ENCODE data around the gene CHCHD4.
"Not testable (repeated sequence)": the region's sequence is repeated elsewhere in the genome, so short reads cannot be mapped to it uniquely, and the experiment has no call there.

Gene CHCHD4

GRCh38 chr3:14134291-14134690 is 9.6 kb upstream of the CHCHD4 start:
- DNase-seq = no peak

- DNase-seq = no peak
These were observed 9.2 kb upstream of the CHCHD4 start for GRCh38 chr3:14133876-14134275.

GRCh38 chr3:14133188-14133800 is 8.6 kb upstream of the CHCHD4 start:
- DNase-seq = no peak

GRCh38 chr3:14132689-14133088 is 8.0 kb upstream of the CHCHD4 start:
- no peak for DNase-seq

- DNase-seq = no peak
These were observed 7.5 kb upstream of the CHCHD4 start for GRCh38 chr3:14132120-14132519.

GRCh38 chr3:14131134-14131533 is 6.5 kb upstream of the CHCHD4 start:
- DNase-seq = no peak

GRCh38 chr3:14130707-14131106 is 6.0 kb upstream of the CHCHD4 start:
- no peak for DNase-seq

- DNase-seq = no peak
These were observed 5.6 kb upstream of the CHCHD4 start for GRCh38 chr3:14130230-14130629.

- no peak for DNase-seq
These were observed 4.6 kb upstream of the CHCHD4 start for GRCh38 chr3:14129296-14129695.

- DNase-seq = no peak
These were observed 4.1 kb upstream of the CHCHD4 start for GRCh38 chr3:14128724-14129123.

GRCh38 chr3:14127516-14128161 is 3.0 kb upstream of the CHCHD4 start:
- DNase-seq = no peak

GRCh38 chr3:14126887-14127505 is 2.3 kb upstream of the CHCHD4 start:
- DNase-seq = no peak

- DNase-seq = peak; percentile 13 to 54 (median 35)
These were observed 1.6 kb upstream of the CHCHD4 start for GRCh38 chr3:14126017-14126886.

- DNase-seq = peak; percentile 74 to 87 (median 82)
These were observed 735 bp upstream of the CHCHD4 start for GRCh38 chr3:14125193-14126016.

- DNase-seq = peak; percentile 76 to 88 (median 87)
These were observed 451 bp downstream of the CHCHD4 start for GRCh38 chr3:14124223-14124614.

GRCh38 chr3:14123308-14124222 is 1.1 kb downstream of the CHCHD4 start:
- DNase-seq = no peak

- no peak for DNase-seq
These were observed 2.4 kb downstream of the CHCHD4 start for GRCh38 chr3:14122301-14122700.

- no peak for DNase-seq
These were observed 2.8 kb downstream of the CHCHD4 start for GRCh38 chr3:14121859-14122258.

- not testable (repeated sequence) for DNase-seq
These were observed 3.7 kb downstream of the CHCHD4 start for GRCh38 chr3:14120921-14121448.

- DNase-seq = no peak
These were observed 4.4 kb downstream of the CHCHD4 start for GRCh38 chr3:14120111-14120920.

Data from suppressor macrophage (primary cell).